Glutamatergic neuron (in vitro differentiated cells): Measurements from ENCODE around the gene TMEM267. TPM values are rescaled to one million over a fixed set of nuclear protein-coding genes. Genes with fewer than 3 reads are reported as not detected.

ENCODE experiments used
- DNase-seq: peaks from one replicate; pipeline ENCODE4 v3.0.0; 2022
- H3K27ac Mint-ChIP-seq: one replicate; pipeline ENCODE4 v1.8.0; 2020; ENCODE audit warnings: mild to moderate bottlenecking, mixed read lengths, inconsistent platforms; ENCODE audit not compliant: unreplicated experiment
- H3K27me3 Mint-ChIP-seq: one replicate; pipeline ENCODE4 v1.8.0; 2020; ENCODE audit warnings: mild to moderate bottlenecking, moderate library complexity, mixed read lengths, inconsistent platforms; ENCODE audit not compliant: unreplicated experiment
- H3K36me3 Mint-ChIP-seq: one replicate; pipeline ENCODE4 v1.8.0; 2020; ENCODE audit warnings: mild to moderate bottlenecking, mixed read lengths, inconsistent platforms; ENCODE audit not compliant: unreplicated experiment
- H3K4me1 Mint-ChIP-seq: one replicate; pipeline ENCODE4 v1.8.0; 2020; ENCODE audit warnings: mild to moderate bottlenecking, low read depth, mixed read lengths, inconsistent platforms; ENCODE audit not compliant: unreplicated experiment
- H3K4me3 Mint-ChIP-seq: one replicate; pipeline ENCODE4 v1.8.0; 2020; ENCODE audit warnings: mild to moderate bottlenecking, mixed read lengths, inconsistent platforms; ENCODE audit not compliant: unreplicated experiment
- H3K9me3 Mint-ChIP-seq: one replicate; pipeline ENCODE4 v1.8.0; 2020; ENCODE audit warnings: mild to moderate bottlenecking, moderate library complexity, mixed read lengths, inconsistent platforms; ENCODE audit not compliant: unreplicated experiment
- total RNA-seq: library from RNA; stranded (reverse); fragmentation: NEBNext Ultra II Directional; extraction: Animal tissue kit (Norgen Biotek cat#: 25700); gene quantifications from one replicate; pipeline ENCODE4 v1.2.1, GENCODE V29; 2021; ENCODE audit not compliant: unreplicated experiment
- TF ChIP-seq, protein P1 (sequence below): fragments of 200-600 bp; sonication (generic); IDR thresholded peaks from one replicate; pipeline ENCODE4 v1.5.0; 2021; ENCODE audit not compliant: partially characterized antibody, unreplicated experiment

The TMEM267 gene
- total RNA-seq, 1 donor from 2014 or later, result 6.8 TPM

DNA sequence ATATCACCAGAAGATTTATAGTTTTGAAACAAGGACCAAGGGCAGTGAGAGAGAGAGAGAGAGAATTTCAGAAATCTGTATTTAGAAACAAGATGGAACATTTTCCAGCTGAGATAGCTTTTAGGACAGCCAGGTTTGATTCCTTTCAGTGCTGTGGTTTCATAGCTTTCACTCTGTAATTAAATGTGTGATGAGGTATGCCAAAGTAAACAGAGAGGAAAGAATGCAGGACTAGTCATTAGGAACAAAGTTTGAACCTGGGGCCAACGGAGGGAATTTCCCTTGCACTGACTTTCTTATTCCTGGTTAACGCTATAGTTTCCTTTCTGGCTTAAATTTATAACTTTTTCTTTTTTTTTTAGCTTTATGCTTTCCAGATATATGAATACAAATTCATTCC, 61.5 kb downstream of the TMEM267 start:
- Mint-ChIP-seq H3K4me1 (no peaks in the 10 kb centered on the region), H3K4me3 (no peak overlapping the region), H3K27ac (no peak overlapping the region), H3K36me3 (peaks cover under 1% of the 10 kb centered on the region), H3K9me3 (no peaks in the 10 kb centered on the region), H3K27me3 (no peaks in the 10 kb centered on the region)
- TF ChIP-seq, protein P1, sequence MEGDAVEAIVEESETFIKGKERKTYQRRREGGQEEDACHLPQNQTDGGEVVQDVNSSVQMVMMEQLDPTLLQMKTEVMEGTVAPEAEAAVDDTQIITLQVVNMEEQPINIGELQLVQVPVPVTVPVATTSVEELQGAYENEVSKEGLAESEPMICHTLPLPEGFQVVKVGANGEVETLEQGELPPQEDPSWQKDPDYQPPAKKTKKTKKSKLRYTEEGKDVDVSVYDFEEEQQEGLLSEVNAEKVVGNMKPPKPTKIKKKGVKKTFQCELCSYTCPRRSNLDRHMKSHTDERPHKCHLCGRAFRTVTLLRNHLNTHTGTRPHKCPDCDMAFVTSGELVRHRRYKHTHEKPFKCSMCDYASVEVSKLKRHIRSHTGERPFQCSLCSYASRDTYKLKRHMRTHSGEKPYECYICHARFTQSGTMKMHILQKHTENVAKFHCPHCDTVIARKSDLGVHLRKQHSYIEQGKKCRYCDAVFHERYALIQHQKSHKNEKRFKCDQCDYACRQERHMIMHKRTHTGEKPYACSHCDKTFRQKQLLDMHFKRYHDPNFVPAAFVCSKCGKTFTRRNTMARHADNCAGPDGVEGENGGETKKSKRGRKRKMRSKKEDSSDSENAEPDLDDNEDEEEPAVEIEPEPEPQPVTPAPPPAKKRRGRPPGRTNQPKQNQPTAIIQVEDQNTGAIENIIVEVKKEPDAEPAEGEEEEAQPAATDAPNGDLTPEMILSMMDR, result no peak
- no peak for DNase-seq

DNA sequence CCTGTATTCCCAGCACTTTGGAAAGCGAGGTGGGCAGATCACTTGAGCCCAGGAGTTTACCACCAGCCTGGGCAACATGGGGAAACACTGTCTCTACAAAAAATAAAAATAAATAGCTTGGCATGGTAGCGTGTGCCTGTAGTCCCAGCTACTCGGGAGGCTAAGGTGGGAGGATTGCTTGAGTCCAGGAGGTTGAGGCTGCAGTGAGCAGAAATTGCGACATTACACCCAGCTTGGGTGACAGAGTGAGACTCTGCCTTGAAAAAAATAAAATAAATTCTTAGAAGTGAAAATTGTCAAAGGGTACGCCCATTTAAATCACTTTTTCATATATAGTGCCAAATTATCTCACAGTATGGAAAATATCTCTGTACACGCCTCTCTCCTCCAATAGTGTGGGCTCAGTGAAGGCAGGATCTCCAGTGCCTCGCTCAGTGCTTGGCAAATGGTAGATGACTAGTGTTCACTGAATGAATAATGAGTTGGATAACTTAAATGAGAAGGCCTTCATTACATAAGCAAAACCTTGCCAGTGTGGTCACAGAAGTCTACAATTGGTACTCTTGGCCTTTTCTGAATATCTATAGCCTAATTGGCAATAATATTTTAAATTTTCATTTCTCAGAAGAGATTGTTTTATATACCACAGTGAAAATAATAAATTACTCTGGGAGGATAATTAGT, 62.1 kb downstream of the TMEM267 start:
- no peaks in the 10 kb centered on the region for H3K4me1 Mint-ChIP-seq
- no peaks in the 10 kb centered on the region for H3K36me3 Mint-ChIP-seq
- H3K27me3 Mint-ChIP-seq, result no peaks in the 10 kb centered on the region
- TF ChIP-seq, protein P1, result no peak
- DNase-seq, result no peak
- no peak overlapping the region for H3K27ac Mint-ChIP-seq
- H3K4me3 Mint-ChIP-seq, result no peak overlapping the region
- H3K9me3 Mint-ChIP-seq, result no peaks in the 10 kb centered on the region

DNA sequence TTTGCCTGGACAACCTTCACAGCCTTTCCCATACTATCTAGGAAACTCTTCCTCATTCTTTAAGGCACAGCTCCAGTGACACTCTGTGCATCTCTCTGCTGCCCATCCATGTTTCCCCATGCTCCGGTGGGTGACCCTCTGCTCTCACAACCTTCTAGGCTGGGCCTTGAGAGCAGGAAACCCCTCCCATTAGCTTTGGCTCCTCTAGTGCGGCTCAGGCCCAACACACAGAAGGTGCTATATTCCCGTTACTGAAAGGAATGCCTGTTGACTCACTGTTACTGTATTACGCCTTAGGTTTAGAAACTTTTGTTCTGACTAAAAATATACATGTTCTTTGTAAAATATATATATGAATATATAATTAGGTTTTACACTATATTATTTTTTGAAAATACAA, 63.4 kb downstream of the TMEM267 start:
- TF ChIP-seq, protein P1, result no peak
- DNase-seq, result no peak
- no peaks in the 10 kb centered on the region for H3K9me3 Mint-ChIP-seq
- no peaks in the 10 kb centered on the region for H3K27me3 Mint-ChIP-seq
- no peaks in the 10 kb centered on the region for H3K36me3 Mint-ChIP-seq
- no peak overlapping the region for H3K4me3 Mint-ChIP-seq
- no peaks in the 10 kb centered on the region for H3K4me1 Mint-ChIP-seq
- H3K27ac Mint-ChIP-seq, result no peak overlapping the region

DNA sequence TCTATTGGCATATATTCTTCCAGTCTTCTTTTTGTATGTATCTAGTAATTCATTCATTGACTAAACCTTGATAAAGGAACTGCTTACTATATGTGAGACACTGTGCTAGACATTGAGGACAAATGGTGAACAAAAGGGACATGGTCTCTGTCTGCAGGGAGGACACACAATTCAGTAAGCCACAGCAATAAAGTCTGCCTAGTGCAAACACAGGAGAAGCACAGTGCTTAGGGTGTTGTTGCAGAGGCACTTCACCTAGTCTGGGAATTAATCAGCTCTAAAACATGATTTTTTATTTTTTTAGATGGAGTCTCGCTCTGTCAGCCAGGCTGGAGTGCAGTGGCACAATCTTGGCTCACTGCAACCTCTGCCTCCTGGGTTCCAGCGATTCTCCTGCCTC, 65.1 kb downstream of the TMEM267 start:
- H3K9me3 Mint-ChIP-seq, result no peaks in the 10 kb centered on the region
- no peak for DNase-seq

DNA sequence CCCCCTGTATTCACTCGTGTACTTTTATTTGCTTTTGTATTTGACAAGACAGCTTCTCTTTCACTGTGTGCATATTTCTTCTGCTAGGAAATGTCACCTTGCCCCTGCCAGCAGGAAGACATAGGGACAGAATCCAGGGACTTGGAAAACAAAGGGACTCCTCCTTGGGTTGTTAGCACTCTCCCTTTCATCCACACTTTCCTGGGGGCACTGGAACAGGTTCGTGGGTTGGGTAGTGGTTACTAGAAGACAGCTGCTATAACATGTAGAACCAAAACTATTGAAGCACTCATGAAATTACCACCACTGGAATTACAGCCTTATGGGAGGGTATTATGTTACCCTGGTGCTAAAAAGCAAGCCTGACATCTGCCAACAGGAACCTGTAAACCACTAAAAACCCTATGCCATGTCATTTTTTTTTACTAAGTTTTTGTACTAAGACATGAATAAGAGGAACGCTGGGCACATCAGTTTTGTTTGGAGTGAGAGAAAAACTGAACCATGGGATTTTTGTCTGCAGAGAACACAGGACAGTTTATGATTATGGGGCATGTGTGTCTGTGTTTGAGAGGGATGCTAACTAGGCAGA, 66.8 kb downstream of the TMEM267 start:
- H3K27me3 Mint-ChIP-seq, result no peaks in the 10 kb centered on the region
- no peak overlapping the region for H3K4me3 Mint-ChIP-seq
- TF ChIP-seq, protein P1, result no peak
- no peaks in the 10 kb centered on the region for H3K36me3 Mint-ChIP-seq
- no peak overlapping the region for H3K27ac Mint-ChIP-seq
- no peaks in the 10 kb centered on the region for H3K9me3 Mint-ChIP-seq
- no peak for DNase-seq
- H3K4me1 Mint-ChIP-seq, result no peaks in the 10 kb centered on the region

More for the DNA sequence above, 65.1 kb downstream of the TMEM267 start:
- TF ChIP-seq, protein P1, result no peak
- H3K4me1 Mint-ChIP-seq, result no peaks in the 10 kb centered on the region
- H3K27ac Mint-ChIP-seq, result no peak overlapping the region
- no peaks in the 10 kb centered on the region for H3K36me3 Mint-ChIP-seq
- no peaks in the 10 kb centered on the region for H3K27me3 Mint-ChIP-seq
- H3K4me3 Mint-ChIP-seq, result no peak overlapping the region
